HepG2 (cell line): ENCODE measurements around the gene SLC2A5. TPM values are rescaled to one million over a fixed set of nuclear protein-coding genes. Genes with fewer than 3 reads are reported as not detected.

Source experiments
- HDAC1 ChIP-seq: sonication (generic); formaldehyde crosslinking; IDR thresholded peaks from 2 replicates; pipeline ENCODE4 v1.5.1; 2020; ENCODE audit warnings: mild to moderate bottlenecking, missing genetic modification reagents
- HDAC2 ChIP-seq: sonication (generic); formaldehyde crosslinking; IDR thresholded peaks from 2 replicates; pipeline ENCODE4 v1.4.0; 2020; ENCODE audit warnings: missing genetic modification reagents
- HNF1A ChIP-seq, 2 experiments: sonication (generic) in 1 of 2; formaldehyde crosslinking in 1 of 2; IDR thresholded peaks; 2 replicates each; pipeline versions ENCODE4 v1.4.0 to v1.6.1; 2016 to 2020; ENCODE audit warnings: borderline replicate concordance in 1 of 2, low read depth in 1 of 2, mild to moderate bottlenecking in 1 of 2, missing genetic modification reagents in 1 of 2
- MAF1 ChIP-seq: sonication (generic); formaldehyde crosslinking; IDR thresholded peaks from 2 replicates; pipeline ENCODE4 v1.5.0; 2020; ENCODE audit warnings: missing genetic modification reagents, borderline replicate concordance
- NAIF1 ChIP-seq: sonication (generic); formaldehyde crosslinking; IDR thresholded peaks from 2 replicates; pipeline ENCODE4 v1.5.0; 2020; ENCODE audit warnings: mild to moderate bottlenecking, missing genetic modification reagents, borderline replicate concordance
- NCOA2 ChIP-seq: sonication (generic); formaldehyde crosslinking; IDR thresholded peaks from 2 replicates; pipeline ENCODE4 v1.8.0; 2022; ENCODE audit warnings: inconsistent platforms
- NFE2L1 ChIP-seq: sonication (generic); formaldehyde crosslinking; IDR thresholded peaks from 2 replicates; pipeline ENCODE4 v1.4.0; 2020; ENCODE audit warnings: missing genetic modification reagents, mild to moderate bottlenecking, borderline replicate concordance
- NFYB ChIP-seq: sonication (generic); formaldehyde crosslinking; IDR thresholded peaks from 2 replicates; pipeline ENCODE4 v1.4.0; 2020; ENCODE audit warnings: missing genetic modification reagents
- POLR2AphosphoS5 ChIP-seq: IDR thresholded peaks from 2 replicates; pipeline ENCODE4 v1.6.1; 2012; ENCODE audit warnings: low read depth, low read length
- PPARG ChIP-seq: conservative IDR thresholded peaks from 2 replicates; pipeline ENCODE4 v1.6.1; 2016; ENCODE audit warnings: missing biosample characterization, missing genetic modification reagents
- PRPF4 ChIP-seq: fragments of 200-400 bp; formaldehyde crosslinking; IDR thresholded peaks from 2 replicates; pipeline ENCODE4 v1.6.1; 2016; ENCODE audit warnings: low read length, low read depth; ENCODE audit not compliant: poor library complexity, severe bottlenecking
- TFE3 ChIP-seq: IDR thresholded peaks from 2 replicates; pipeline ENCODE4 v1.6.1; 2016
- ZFP90 ChIP-seq: sonication (generic); formaldehyde crosslinking; IDR thresholded peaks from 2 replicates; pipeline ENCODE4 v1.8.0; 2022; ENCODE audit warnings: missing genetic modification reagents, mild to moderate bottlenecking, inconsistent platforms, borderline replicate concordance
- ZFY ChIP-seq: sonication (generic); formaldehyde crosslinking; IDR thresholded peaks from 2 replicates; pipeline ENCODE4 v1.4.0; 2020; ENCODE audit warnings: missing genetic modification reagents
- ZNF232 ChIP-seq: sonication (generic); formaldehyde crosslinking; IDR thresholded peaks from 2 replicates; pipeline ENCODE4 v1.4.0; 2020; ENCODE audit warnings: missing genetic modification reagents, borderline replicate concordance
- ZNF264 ChIP-seq: sonication (generic); formaldehyde crosslinking; IDR thresholded peaks from 2 replicates; pipeline ENCODE4 v1.4.0; 2020; ENCODE audit warnings: missing genetic modification reagents
- ZNF3 ChIP-seq: IDR thresholded peaks from 2 replicates; pipeline ENCODE4 v1.7.0; 2017; ENCODE audit warnings: inconsistent platforms
- ZNF33B ChIP-seq: sonication (generic); formaldehyde crosslinking; IDR thresholded peaks from 2 replicates; pipeline ENCODE4 v1.5.1; 2020; ENCODE audit warnings: mild to moderate bottlenecking, missing genetic modification reagents
- ZNF629 ChIP-seq: sonication (generic); formaldehyde crosslinking; conservative IDR thresholded peaks from 2 replicates; pipeline ENCODE4 v1.5.0; 2020; ENCODE audit warnings: missing genetic modification reagents
- ZNF800 ChIP-seq: sonication (generic); formaldehyde crosslinking; IDR thresholded peaks from 2 replicates; pipeline ENCODE4 v1.4.0; 2020; ENCODE audit warnings: missing genetic modification reagents
- polyA plus RNA-seq, 8 experiments: library from polyadenylated mRNA; depleted of rRNA in 3 of 8; stranded (reverse) in 7 of 8; unstranded in 1 of 8; fragments of >200 nt; fragmentation: Illumina TruSeq in 4 of 8; extraction: Trizol in 4 of 8; gene quantifications; 2 replicates each; pipeline versions ENCODE4 v1.2.1 to v1.2.3, GENCODE V29; 2011 to 2016; ENCODE audit warnings: low read depth in 4 of 8, missing spikeins in 1 of 8, mixed read lengths in 1 of 8; ENCODE audit not compliant: insufficient read depth in 1 of 8
- total RNA-seq, 5 experiments: library from RNA; depleted of rRNA; stranded (reverse); fragments of >200 nt; fragmentation: Illumina TruSeq; extraction: Trizol; gene quantifications; 2 replicates each; pipeline ENCODE4 v1.2.3, GENCODE V29; 2016; ENCODE audit warnings: low read depth in 1 of 5
- TF ChIP-seq, protein P1 (sequence below): IDR thresholded peaks from 2 replicates; pipeline ENCODE4 v1.6.1; 2016; ENCODE audit warnings: low read depth

The SLC2A5 gene
- total and polyA plus RNA-seq, 2 of the 13 experiments (the other 11 are each of a cell fraction or from before 2014, with no cell fraction given) = 0.04 to 0.54 TPM

DNA sequence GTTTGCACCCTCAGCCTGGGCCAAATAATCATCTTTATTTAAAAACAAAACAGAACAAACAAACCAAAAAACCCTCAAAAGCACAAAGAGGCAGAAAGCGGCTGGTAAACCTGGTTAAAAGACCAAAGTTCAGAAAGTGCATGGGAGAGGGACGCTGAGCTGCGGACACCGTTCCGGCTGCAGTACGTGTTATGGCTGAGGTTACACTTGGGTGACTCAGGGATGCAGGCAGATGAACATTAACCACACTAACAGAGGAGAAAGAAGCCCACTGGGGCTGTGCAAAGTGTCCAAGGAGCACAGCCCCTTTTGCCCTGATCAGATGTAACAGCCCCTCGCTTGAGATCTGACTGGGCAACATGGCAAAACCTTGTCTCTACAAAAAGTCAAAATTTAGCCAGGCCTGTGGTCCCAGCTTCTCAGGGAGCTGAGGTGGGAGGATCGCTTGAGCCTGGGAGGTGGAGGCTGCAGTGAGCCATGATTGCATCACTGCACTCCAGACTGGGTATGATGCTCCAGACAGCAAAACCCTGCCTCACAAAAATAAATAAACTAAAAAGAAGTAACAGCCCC is 31.1 kb upstream of the SLC2A5 start (continued):
- 0 out of 2 replicates have a peak, but pooled peaks have one; percentile 8 for TF ChIP-seq TFE3
- TF ChIP-seq NFE2L1 = no peak
- TF ChIP-seq NCOA2 = 0 out of 2 replicates have a peak, but pooled peaks have one; percentile 31
- peak; percentile 56; the same call in 1 of the 2 replicates for TF ChIP-seq ZNF232 (CRISPR knock-in tag)
- peak; percentile 50; the same call in 1 of the 2 replicates for TF ChIP-seq PPARG (CRISPR knock-in tag)
- TF ChIP-seq HDAC1 (CRISPR knock-in tag) = peak; percentile 27; the same call in 1 of the 2 replicates
- TF ChIP-seq ZNF800 (CRISPR knock-in tag) = peak; percentile 27; the same call in 1 of the 2 replicates
- TF ChIP-seq HNF1A (IDR thresholded peaks at IDR 0.05; ENCODE audit: low read depth) = no peak; the same call in 1 of the 2 replicates
- TF ChIP-seq HNF1A (CRISPR knock-in tag; IDR thresholded peaks at IDR 0.05; ENCODE audit: borderline replicate concordance) = no peak; the same call in 1 of the 2 replicates
- TF ChIP-seq HDAC2 (CRISPR knock-in tag) = peak; percentile 71
- TF ChIP-seq PRPF4 = no peak
- TF ChIP-seq ZNF33B (CRISPR knock-in tag) = no peak
- TF ChIP-seq ZNF264 (CRISPR knock-in tag) = no peak
- no peak; the same call in 1 of the 2 replicates for TF ChIP-seq ZFP90 (CRISPR knock-in tag)
- no peak for TF ChIP-seq ZFY (CRISPR knock-in tag)
- TF ChIP-seq ZNF629 (CRISPR knock-in tag) = no peak
- no peak for TF ChIP-seq MAF1 (CRISPR knock-in tag)
- no peak for TF ChIP-seq POLR2AphosphoS5
- no peak for TF ChIP-seq NFYB (CRISPR knock-in tag)
- TF ChIP-seq, protein P1, sequence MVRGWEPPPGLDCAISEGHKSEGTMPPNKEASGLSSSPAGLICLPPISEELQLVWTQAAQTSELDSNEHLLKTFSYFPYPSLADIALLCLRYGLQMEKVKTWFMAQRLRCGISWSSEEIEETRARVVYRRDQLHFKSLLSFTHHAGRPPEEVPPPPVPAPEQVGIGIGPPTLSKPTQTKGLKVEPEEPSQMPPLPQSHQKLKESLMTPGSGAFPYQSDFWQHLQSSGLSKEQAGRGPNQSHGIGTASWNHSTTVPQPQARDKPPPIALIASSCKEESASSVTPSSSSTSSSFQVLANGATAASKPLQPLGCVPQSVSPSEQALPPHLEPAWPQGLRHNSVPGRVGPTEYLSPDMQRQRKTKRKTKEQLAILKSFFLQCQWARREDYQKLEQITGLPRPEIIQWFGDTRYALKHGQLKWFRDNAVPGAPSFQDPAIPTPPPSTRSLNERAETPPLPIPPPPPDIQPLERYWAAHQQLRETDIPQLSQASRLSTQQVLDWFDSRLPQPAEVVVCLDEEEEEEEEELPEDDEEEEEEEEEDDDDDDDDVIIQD (CRISPR knock-in tag) = 0 out of 2 replicates have a peak, but pooled peaks have one; percentile 51
- no peak; the same call in 1 of the 2 replicates for TF ChIP-seq NAIF1 (CRISPR knock-in tag)
- TF ChIP-seq ZNF3 = no peak
